HuH-7.5 (cell line): ENCODE results near the gene SNRPA.
"Not testable (repeated sequence)": the region's sequence is repeated elsewhere in the genome, so short reads cannot be mapped to it uniquely, and the experiment has no call there.

ENCODE experiments used
- DNase-seq: peaks from one replicate; pipeline ENCODE4 v3.0.0; 2011; ENCODE audit warnings: low spot score

The SNRPA gene

GRCh38 chr19:40802300-40803169, 51.5 kb downstream of the SNRPA start:
- no peak for DNase-seq

DNA sequence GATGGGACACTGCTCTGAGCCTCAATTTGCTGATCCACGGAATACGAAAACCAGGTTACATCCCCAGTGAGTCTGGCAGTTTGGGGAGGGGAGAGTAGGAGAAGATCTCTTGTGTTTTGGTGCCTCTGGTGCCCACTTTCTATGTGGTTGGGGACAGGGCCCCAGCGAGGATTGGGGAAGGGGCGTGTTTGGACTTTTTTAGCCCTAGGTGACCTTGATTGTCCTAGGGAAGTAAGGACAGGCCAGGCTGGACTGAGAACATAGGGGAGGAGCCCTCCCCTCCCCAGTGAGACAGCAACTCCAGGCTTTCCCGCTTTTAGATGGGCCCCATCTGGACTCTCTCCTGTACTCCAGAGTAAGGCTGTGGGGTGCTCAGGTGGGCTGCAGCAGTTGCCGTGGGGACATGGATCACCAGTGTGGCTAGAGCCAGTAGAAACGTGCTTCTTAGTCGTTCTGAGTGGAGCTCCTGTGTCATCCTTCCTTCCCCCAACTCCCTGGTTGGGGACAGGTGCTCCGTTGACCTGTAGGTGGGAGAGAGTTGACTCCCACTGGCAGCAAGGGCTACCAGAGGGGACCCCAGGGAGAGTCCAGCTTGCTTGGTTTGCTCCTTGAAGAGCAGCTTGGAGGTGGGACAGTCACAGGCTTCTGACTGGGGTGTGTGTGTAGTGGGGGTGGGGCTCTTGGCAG, 52.3 kb downstream of the SNRPA start:
- no peak for DNase-seq

DNA sequence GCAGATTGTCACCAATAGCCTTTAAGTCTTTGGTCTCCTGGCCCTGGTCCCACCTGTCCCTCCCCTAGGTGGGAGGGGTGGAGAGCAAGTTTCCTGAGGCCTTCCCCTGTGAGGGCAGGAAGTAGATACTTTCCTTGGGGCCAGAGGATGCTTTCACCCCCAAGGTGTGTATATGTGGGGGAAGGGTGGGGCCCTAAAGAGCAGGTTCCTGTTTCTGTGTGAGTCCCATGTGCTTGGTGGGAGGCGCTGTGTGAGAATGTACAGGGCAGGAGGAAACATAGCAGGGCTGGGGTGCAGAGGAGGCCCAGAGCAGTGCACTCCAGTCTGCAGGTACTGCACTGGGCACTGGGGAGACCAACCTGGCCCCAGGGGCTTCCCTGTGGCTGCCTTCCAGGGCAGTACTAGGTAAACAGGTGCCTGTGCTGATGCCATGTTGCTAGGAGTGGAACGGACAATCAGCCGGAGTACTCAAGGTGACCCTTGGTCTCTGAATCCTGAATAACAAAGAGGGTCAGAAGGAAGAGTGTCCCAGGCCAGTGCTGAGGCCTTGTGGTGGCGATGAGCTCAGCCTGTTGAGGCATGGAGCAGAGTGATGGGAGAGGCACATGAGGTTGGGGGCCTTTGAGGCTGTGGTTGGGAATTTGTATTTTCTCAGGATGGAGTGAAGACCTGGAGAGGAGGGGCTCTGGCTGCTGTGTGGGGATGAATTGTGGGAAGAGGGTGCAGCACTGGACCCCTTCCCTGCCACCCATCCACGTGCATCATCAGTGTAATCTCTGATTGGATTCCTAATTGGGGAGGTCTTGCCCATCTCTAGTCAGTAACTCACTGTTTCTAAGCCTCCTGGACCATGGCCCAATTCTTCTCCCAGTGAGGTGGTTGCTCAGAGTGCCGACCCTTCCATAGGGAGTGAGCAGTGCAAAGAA, 53.1 kb downstream of the SNRPA start:
- DNase-seq: no peak

DNA sequence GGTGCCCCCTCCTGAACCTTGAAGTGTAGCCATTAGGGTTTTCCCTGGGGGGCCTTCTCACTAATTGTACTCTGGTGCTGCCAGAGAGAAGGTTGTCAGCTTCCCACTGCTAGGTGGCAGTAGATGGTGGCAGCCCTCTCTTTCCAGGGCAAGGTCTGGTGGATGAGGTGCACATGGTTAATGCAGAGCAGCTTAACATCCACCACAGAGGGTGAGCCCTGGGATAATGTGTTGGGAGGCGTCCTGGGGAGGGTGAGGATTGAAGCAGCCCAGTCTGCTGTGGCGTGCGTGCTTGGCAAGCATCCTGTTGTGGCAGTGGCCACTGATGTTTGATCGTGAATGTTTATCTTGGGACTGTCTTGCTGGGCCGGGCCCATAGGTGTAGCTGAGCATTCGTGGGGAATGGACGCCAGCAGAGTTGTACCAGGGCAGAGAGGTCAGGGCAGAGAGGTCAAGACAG, 53.8 kb downstream of the SNRPA start:
- DNase-seq: no peak

DNA sequence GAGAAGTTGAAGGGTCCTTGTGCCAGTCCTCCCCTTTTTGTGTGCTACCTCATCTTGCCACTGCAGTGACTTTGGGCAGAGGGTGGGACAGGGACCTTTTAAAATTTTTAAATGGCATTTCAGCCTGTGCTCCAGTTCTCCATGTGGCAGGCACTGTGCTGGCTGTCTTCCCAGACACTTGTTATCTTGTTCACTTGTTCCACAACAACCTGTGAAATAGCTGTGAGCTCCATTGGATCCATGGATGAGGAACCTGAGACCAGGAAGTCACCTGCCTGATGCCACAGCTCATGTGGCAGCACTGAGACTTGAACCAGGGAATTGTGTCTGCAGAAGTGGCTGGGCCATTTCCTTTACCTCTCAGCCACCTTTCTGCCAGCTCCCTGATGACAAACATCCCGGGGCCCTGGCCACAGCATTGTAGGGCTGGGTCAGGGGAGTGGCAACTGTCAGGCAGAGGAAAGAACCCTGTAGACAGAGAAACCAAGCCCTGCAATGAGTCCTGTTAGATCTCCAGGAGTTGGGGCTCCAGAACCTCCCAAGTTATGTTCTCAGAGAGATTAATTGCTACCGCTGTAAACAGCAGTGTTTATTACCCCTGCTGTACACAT, 54.4 kb downstream of the SNRPA start:
- no peak for DNase-seq

DNA sequence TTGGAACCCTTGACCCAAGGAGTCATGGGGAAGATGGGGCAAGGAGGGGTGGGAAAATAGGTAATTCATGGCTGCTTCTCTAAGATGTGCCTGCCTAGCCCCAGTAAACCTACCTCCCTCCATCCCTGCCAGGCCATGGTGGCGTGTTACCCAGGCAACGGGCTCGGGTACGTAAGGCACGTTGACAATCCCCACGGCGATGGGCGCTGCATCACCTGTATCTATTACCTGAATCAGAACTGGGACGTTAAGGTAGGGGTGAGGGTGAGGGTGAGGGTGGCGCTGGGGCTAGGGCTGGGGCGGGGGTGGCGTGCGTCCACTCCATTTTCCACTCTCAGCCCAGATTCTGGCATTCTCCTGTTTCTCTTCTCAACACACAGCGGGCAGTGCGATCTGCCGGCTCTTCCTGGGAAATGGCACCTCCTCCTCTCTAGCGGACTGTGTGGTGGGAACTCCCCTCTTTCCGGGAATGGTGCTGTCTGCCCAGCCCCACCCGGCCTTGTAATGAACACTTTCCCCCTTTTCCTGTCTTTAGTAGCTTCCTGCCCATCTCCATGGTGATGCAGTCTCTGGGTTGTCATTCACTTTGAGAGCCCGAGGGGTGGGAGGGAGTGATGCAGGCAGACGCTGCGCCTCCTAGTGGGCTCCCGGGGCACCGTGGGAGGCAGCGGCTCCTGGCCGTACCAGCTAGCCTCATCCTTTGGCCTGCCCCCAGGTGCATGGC, 55.6 kb downstream of the SNRPA start:
- DNase-seq: peak; percentile 83

GRCh38 chr19:40807147-40808020, 56.4 kb downstream of the SNRPA start:
- DNase-seq: peak; percentile 80

GRCh38 chr19:40808021-40808325, 57.0 kb downstream of the SNRPA start:
- no peak for DNase-seq

DNA sequence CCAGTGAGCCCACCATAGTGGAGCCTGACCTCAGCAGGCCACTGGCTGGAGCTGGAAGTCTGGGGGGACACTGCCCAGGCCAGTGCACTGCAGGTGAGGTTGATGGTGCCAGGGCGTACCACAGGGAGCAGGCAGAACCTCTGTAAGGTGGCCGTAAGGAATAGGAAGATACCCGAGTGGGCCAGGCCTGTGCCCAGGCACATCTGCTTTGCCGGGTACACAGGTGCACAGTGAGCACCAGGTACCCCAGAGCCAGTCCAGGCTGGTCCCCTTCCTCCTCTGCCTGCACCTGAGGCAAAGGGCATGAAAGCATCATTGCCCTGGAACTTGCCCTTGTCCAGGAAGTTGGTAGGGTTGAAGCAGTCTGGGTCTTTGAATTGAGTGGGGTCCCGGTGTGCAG, 57.5 kb downstream of the SNRPA start:
- no peak for DNase-seq

DNA sequence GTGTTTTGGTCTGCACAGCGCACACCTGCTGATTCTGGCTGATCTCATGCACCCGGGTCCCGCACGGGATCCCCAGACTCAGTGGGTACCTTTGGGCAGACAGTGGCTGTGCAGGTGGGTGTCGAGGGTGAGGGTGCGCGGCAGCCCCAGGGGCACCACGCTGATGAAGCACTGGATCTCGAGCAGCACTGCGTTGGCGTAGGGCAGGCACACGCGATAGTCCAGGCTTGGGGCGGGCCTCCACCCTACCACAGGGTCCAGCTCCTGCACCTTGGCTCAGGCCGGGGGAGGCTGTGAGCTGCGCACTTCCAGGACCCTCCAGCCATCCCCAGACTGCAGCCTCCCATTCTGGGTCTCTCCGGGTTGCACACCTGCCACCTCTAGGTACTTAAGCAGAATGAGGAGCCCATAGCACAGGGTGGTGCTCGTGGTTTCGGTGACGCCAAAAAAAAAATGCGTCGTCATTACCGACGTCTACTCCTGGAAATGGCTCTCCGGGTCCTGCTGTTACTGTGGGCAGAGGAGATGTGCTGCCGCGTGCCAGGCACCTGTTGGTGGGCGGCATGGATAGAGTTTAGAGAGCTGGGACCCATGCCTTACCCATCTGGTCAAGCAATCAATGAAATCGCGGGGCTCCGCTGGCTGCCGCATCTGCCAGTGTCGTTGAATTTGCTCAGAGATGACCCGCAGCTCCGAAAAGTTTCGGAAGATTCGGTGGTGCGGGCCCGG, 58.5 kb downstream of the SNRPA start:
- DNase-seq: no peak

- no peak for DNase-seq
Measured at GRCh38 chr19:40810160-40810559, 59.2 kb downstream of the SNRPA start.

GRCh38 chr19:40810649-40811408, 59.8 kb downstream of the SNRPA start:
- not testable (repeated sequence) for DNase-seq

GRCh38 chr19:40811478-40812341, 60.7 kb downstream of the SNRPA start:
- no peak for DNase-seq

GRCh38 chr19:40812571-40812970, 61.6 kb downstream of the SNRPA start:
- not testable (repeated sequence) for DNase-seq

DNA sequence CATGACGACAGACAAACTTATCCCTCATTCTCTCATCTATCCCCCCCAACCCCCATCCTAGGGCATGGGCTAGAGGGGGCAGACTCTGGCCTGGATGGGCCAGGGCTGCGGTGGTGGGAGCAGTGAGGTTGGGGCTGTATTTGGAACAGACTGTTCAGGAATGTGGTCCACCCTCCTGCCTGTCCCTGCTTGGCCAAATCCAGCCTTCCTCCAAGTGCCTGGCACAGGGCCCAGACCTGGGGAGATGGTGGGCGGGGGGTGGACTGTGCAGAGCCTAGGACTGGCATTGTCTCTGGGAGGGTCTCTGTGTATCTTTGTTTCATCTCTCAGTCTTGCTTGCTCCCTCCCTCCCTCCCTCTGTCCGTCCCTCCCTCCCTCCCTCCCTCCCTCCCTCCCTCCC, 62.2 kb downstream of the SNRPA start:
- no peak for DNase-seq
